HepG2 (cell line): ENCODE results near the gene CTNNBIP1. TPM values are rescaled to one million over a fixed set of nuclear protein-coding genes. Genes with fewer than 3 reads are reported as not detected.
A peak's percentile ranks its signal among the peaks of the same experiment; 100 is the strongest.

ENCODE experiments used
- ATAC-seq: fragments of 200-7000 bp; cut with Tn5 transposase; 3 replicates; pipeline ENCODE4 v1.9.1; 2020; ENCODE audit warnings: mild to moderate bottlenecking, moderate library complexity
- BruUV-seq: library from RNA; stranded (reverse); fragments of 400-500 nt; replicated peaks from 2 replicates; lab custom pipeline; 2021; lab: Mats Ljungman, UMichigan
- CTCF ChIA-PET: fragments of 300-600 bp; formaldehyde crosslinking; extraction: SDS; loops from one replicate; lab custom pipeline; 2021; ENCODE audit warnings: low total read pairs, inconsistent platforms, low intra/inter-chr PET ratio; lab: Yijun Ruan, JAX
- POLR2A ChIA-PET: fragments of 350-600 bp; sonication (Branson Sonifier 250); formaldehyde crosslinking; loops from one replicate; lab custom pipeline; 2020; ENCODE audit warnings: antibody characterized with exemption, inconsistent platforms; lab: Yijun Ruan, JAX
- DNase-seq: peaks from one replicate; pipeline ENCODE4 v3.0.0-alpha.2; 2015; ENCODE audit warnings: low spot score
- FAIRE-seq: peaks from 3 replicates; lab custom pipeline; 2011; peaks lifted over from hg19 to GRCh38; lab: Jason Lieb, UNC
- H2AFZ ChIP-seq: one replicate; pipeline ENCODE4 v1.6.1; 2011; ENCODE audit warnings: low read length, inconsistent platforms
- H3K27ac ChIP-seq: fragments of 300-600 bp; 3 replicates; pipeline ENCODE4 v1.8.0; 2011; ENCODE audit warnings: mixed run types, mild to moderate bottlenecking, mixed read lengths, low read length, inconsistent platforms; ENCODE audit not compliant: insufficient read depth; ENCODE audit errors: extremely low read length
- H3K27me3 ChIP-seq, 2 experiments: fragments of 200-600 bp in 1 of 2; 2 replicates in 1 of 2; 3 replicates in 1 of 2; pipeline versions ENCODE4 v1.6.0 to v1.8.0; 2011; ENCODE audit warnings: low read length in 2 of 2, mild to moderate bottlenecking in 2 of 2, moderate library complexity in 2 of 2, inconsistent platforms in 1 of 2; ENCODE audit not compliant: insufficient read depth in 2 of 2, control insufficient read depth in 1 of 2
- H3K36me3 ChIP-seq, 2 experiments: fragments of 200-600 bp in 1 of 2; replicated peaks in 1 of 2; 2 replicates in 1 of 2; 3 replicates in 1 of 2; pipeline versions ENCODE4 v1.5.1 to v1.8.0; 2011; ENCODE audit warnings: low read length in 2 of 2, inconsistent platforms in 1 of 2; ENCODE audit not compliant: insufficient read depth in 2 of 2, control insufficient read depth in 1 of 2
- H3K4me1 ChIP-seq: 2 replicates; pipeline ENCODE4 v1.5.1; 2012; ENCODE audit warnings: low read length, inconsistent platforms; ENCODE audit not compliant: insufficient read depth
- H3K4me2 ChIP-seq: 2 replicates; pipeline ENCODE4 v1.6.0; 2011; ENCODE audit warnings: low read depth, low read length, inconsistent platforms
- H3K4me3 ChIP-seq, 3 experiments: fragments of 200-600 bp in 1 of 3; sonication (generic), shearing (Covaris generic) in 1 of 3; replicated peaks in 1 of 3; 2 replicates each; pipeline ENCODE4 v1.5.1; 2011 to 2016; ENCODE audit warnings: low read length in 3 of 3, inconsistent platforms in 2 of 3, low read depth in 2 of 3, mild to moderate bottlenecking in 2 of 3, control low read depth in 1 of 3, mixed read lengths in 1 of 3; ENCODE audit not compliant: insufficient read depth in 1 of 3
- H3K79me2 ChIP-seq: one replicate; pipeline ENCODE4 v1.6.1; 2011; ENCODE audit warnings: low read length, inconsistent platforms; ENCODE audit not compliant: insufficient read depth
- H3K9ac ChIP-seq: 2 replicates; pipeline ENCODE4 v1.6.0; 2011; ENCODE audit warnings: mild to moderate bottlenecking, low read depth, low read length, inconsistent platforms; ENCODE audit not compliant: insufficient read depth
- H3K9me3 ChIP-seq: 2 replicates; pipeline ENCODE4 v1.5.1; 2012; ENCODE audit warnings: mild to moderate bottlenecking, low read length
- H4K20me1 ChIP-seq: 2 replicates; pipeline ENCODE4 v1.6.0; 2011; ENCODE audit warnings: inconsistent platforms, mild to moderate bottlenecking, low read length, moderate library complexity; ENCODE audit not compliant: insufficient read depth
- AGO2 ChIP-seq: fragments of 200-400 bp; formaldehyde crosslinking; optimal IDR thresholded peaks from 2 replicates; pipeline ENCODE3; 2017; ENCODE audit warnings: mild to moderate bottlenecking, low read depth, low read length, moderate library complexity
- BRD4 ChIP-seq: sonication (generic); formaldehyde crosslinking; IDR thresholded peaks from 2 replicates; pipeline ENCODE4 v1.4.0; 2020; ENCODE audit warnings: missing genetic modification reagents
- EED ChIP-seq: sonication (generic); formaldehyde crosslinking; IDR thresholded peaks from 2 replicates; pipeline ENCODE4 v1.5.0; 2020; ENCODE audit warnings: mild to moderate bottlenecking, missing genetic modification reagents
- ETV5 ChIP-seq: IDR thresholded peaks from 2 replicates; pipeline ENCODE4 v1.6.1; 2018; ENCODE audit warnings: missing biosample characterization, missing genetic modification reagents, inconsistent platforms, borderline replicate concordance
- KLF11 ChIP-seq: IDR thresholded peaks from 2 replicates; pipeline ENCODE4 v1.6.1; 2016; ENCODE audit warnings: missing compliant biosample characterization
- NR2F2 ChIP-seq: IDR thresholded peaks from 2 replicates; pipeline ENCODE4 v1.6.1; 2012; ENCODE audit warnings: low read depth, inconsistent platforms, borderline replicate concordance
- POLR2G ChIP-seq: fragments of 200-400 bp; formaldehyde crosslinking; IDR thresholded peaks from 2 replicates; pipeline ENCODE4 v1.6.1; 2018; ENCODE audit warnings: mild to moderate bottlenecking, low read depth, low read length, moderate library complexity
- SP1 ChIP-seq, 2 experiments: fragments of 450-650 bp in 1 of 2; sonication (generic) in 1 of 2; formaldehyde crosslinking in 1 of 2; IDR thresholded peaks; 2 replicates each; pipeline versions ENCODE4 v1.4.0 to v1.6.1; 2016 to 2020; ENCODE audit warnings: missing genetic modification reagents in 1 of 2
- ZFP36L1 ChIP-seq: sonication (generic); formaldehyde crosslinking; IDR thresholded peaks from 2 replicates; pipeline ENCODE4 v1.8.0; 2022; ENCODE audit warnings: mild to moderate bottlenecking, missing genetic modification reagents, moderate library complexity
- ZNF207 ChIP-seq: fragments of 450-650 bp; IDR thresholded peaks from 2 replicates; pipeline ENCODE4 v1.6.1; 2016; ENCODE audit warnings: antibody characterized with exemption, borderline replicate concordance
- WGBS: methylation state at CpG from one replicate; pipeline ENCODE4 v1.1.6; 2017; ENCODE audit warnings: low lambda C conversion rate; 5-methylcytosine and 5-hydroxymethylcytosine counted together
- in situ Hi-C: cut with HindIII; loops from 2 replicates; pipeline ENCODE4 v1.10.0; 2017; ENCODE audit warnings: low pct_unique_long_range_greater_than_20kb; ENCODE audit not compliant: extremely low pct_ligation_motif_present
- intact Hi-C: fragments of 100-400 bp; cut with micrococcal nuclease; formaldehyde crosslinking; loops from one replicate; pipeline ENCODE4 v1.10.0; 2022; ENCODE audit not compliant: unreplicated experiment
- polyA plus RNA-seq, 8 experiments: library from polyadenylated mRNA; depleted of rRNA in 3 of 8; stranded (reverse) in 7 of 8; unstranded in 1 of 8; fragments of >200 nt; fragmentation: Illumina TruSeq in 4 of 8; extraction: Trizol in 4 of 8; gene quantifications; 2 replicates each; pipeline versions ENCODE4 v1.2.1 to v1.2.3, GENCODE V29; 2011 to 2016; ENCODE audit warnings: low read depth in 4 of 8, missing spikeins in 1 of 8, mixed read lengths in 1 of 8; ENCODE audit not compliant: insufficient read depth in 1 of 8
- total RNA-seq, 5 experiments: library from RNA; depleted of rRNA; stranded (reverse); fragments of >200 nt; fragmentation: Illumina TruSeq; extraction: Trizol; gene quantifications; 2 replicates each; pipeline ENCODE4 v1.2.3, GENCODE V29; 2016; ENCODE audit warnings: low read depth in 1 of 5
- TF ChIP-seq, protein P1 (sequence below): sonication (generic); formaldehyde crosslinking; conservative IDR thresholded peaks from 2 replicates; pipeline ENCODE4 v1.4.0; 2020; ENCODE audit warnings: missing genetic modification reagents

CTNNBIP1 gene
- total and polyA plus RNA-seq, 2 of the 13 experiments (the other 11 are each of a cell fraction or from before 2014, with no cell fraction given): 71.7 to 83.0 TPM

DNA sequence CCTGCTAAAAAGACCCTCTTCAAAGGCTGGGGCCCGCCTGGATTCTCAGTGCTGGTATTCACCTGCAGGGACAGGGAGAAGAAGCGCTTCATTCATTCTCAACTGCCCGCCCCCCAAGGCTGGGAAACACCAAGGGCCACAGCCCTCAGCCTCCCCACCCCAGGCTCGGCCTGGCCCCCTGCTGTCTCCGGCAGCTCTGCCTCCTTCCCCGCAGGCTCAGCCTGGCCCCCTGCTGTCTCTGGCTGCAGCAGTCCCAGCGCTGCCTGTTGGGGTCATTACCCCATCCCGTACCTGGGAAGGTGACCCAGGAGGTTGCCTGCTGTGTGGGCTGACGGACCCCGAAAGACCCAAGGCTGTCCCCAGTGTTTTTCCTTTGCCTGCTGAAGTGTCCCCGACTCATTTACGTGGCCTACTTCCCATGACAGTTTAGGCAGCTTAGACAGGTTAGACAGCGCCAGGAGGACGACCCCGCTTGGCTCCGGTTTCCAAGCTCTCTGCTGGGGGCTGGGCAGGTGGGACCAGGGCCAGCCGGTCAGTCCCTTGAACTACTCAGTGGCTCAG is 63.4 kb downstream of the CTNNBIP1 start:
- WGBS: 88% methylated on average over 10 of the region's 17 CpGs
- Histone ChIP-seq H3K36me3 (peaks cover 7 to 18% of the 10 kb centered on the region in 2 experiments; a peak in 3 of 5 replicates), H3K27ac (no peak overlapping the region), H3K4me2 (no peak overlapping the region), H3K4me1 (peaks cover 7% of the 10 kb centered on the region), H3K9me3 (no peaks in the 10 kb centered on the region), H3K4me3 (no peak overlapping the region), H3K9ac (no peak overlapping the region), H3K79me2 (no peaks in the 10 kb centered on the region), H2AFZ (no peak overlapping the region), H3K27me3 (no peaks in the 10 kb centered on the region; a peak in 1 of 5 replicates), H4K20me1 (no peaks in the 10 kb centered on the region)
- POLR2A ChIA-PET: no interaction called here
- intact Hi-C loops: loop anchor here (5.0 kb wide), 1 partner anchor 751 kb away; no protein-coding TSS in a partner anchor
- DNase-seq (no peak), FAIRE-seq (no peak), ATAC-seq (no peak)
- in situ Hi-C loops: no loop called here
- BruUV-seq: no TSS peak
- TF ChIP-seq KLF11 (CRISPR knock-in tag) (no peak), EED (no peak), BRD4 (CRISPR knock-in tag) (no peak), AGO2 (peak; percentile 86), POLR2G (0 out of 2 replicates have a peak, but pooled peaks have one; percentile 23), ZNF207 (no peak), ETV5 (CRISPR knock-in tag) (no peak), ZFP36L1 (CRISPR knock-in tag) (no peak), NR2F2 (no peak), SP1 (IDR thresholded peaks at IDR 0.05) (no peak), SP1 (CRISPR knock-in tag; IDR thresholded peaks at IDR 0.05) (no peak)
- TF ChIP-seq, protein P1, sequence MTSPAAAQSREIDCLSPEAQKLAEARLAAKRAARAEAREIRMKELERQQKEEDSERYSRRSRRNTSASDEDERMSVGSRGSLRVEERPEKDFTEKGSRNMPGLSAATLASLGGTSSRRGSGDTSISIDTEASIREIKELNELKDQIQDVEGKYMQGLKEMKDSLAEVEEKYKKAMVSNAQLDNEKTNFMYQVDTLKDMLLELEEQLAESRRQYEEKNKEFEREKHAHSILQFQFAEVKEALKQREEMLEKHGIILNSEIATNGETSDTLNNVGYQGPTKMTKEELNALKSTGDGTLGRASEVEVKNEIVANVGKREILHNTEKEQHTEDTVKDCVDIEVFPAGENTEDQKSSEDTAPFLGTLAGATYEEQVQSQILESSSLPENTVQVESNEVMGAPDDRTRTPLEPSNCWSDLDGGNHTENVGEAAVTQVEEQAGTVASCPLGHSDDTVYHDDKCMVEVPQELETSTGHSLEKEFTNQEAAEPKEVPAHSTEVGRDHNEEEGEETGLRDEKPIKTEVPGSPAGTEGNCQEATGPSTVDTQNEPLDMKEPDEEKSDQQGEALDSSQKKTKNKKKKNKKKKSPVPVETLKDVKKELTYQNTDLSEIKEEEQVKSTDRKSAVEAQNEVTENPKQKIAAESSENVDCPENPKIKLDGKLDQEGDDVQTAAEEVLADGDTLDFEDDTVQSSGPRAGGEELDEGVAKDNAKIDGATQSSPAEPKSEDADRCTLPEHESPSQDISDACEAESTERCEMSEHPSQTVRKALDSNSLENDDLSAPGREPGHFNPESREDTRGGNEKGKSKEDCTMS (CRISPR knock-in tag): no peak
- CTCF ChIA-PET: no interaction called here
